Coronary artery (tissue), 2 donors: ENCODE measurements around the gene OLFML2A.

Experiments
- DNase-seq: peaks from one replicate; pipeline ENCODE4 v3.0.0-alpha.2; 2017; ENCODE audit warnings: low spot score
- H3K27ac ChIP-seq, 2 donors: fragments of 200-600 bp; sonication (generic); one replicate each; pipeline ENCODE4 v1.5.1; 2016 to 2019
- H3K4me3 ChIP-seq: fragments of 200-600 bp; sonication (generic); 2 replicates; pipeline ENCODE4 v1.5.1; 2016; ENCODE audit warnings: mild to moderate bottlenecking, moderate library complexity
- CTCF ChIP-seq: fragments of 200-600 bp; sonication (generic); IDR thresholded peaks from one replicate; pipeline ENCODE4 v1.5.1; 2019; ENCODE audit warnings: antibody characterized with exemption

OLFML2A gene

GRCh38 chr9:124766815-124767554 is 9.9 kb upstream of the OLFML2A start:
- no peak for TF ChIP-seq CTCF
- Histone ChIP-seq H3K27ac (no peak overlapping the region), H3K4me3 (no peak overlapping the region)
- DNase-seq = no peak

- Histone ChIP-seq H3K4me3 (no peak overlapping the region), H3K27ac (no peak overlapping the region)
- no peak for TF ChIP-seq CTCF
- DNase-seq = no peak
Measured at GRCh38 chr9:124767821-124768220, 9.1 kb upstream of the OLFML2A start.

- Histone ChIP-seq H3K4me3 (no peak overlapping the region), H3K27ac (no peak overlapping the region)
- no peak for DNase-seq
- no peak for TF ChIP-seq CTCF
Measured at GRCh38 chr9:124768334-124768733, 8.6 kb upstream of the OLFML2A start.

GRCh38 chr9:124768750-124769548 is 8.0 kb upstream of the OLFML2A start:
- DNase-seq = no peak

GRCh38 chr9:124769549-124770358 is 7.2 kb upstream of the OLFML2A start:
- peak overlapping the region; percentile 87 for H3K4me3 ChIP-seq
- no peak overlapping the region for H3K27ac ChIP-seq
- no peak for TF ChIP-seq CTCF
- DNase-seq = no peak

More at GRCh38 chr9:124768750-124769548, 8.0 kb upstream of the OLFML2A start:
- no peak overlapping the region for H3K27ac ChIP-seq
- peak overlapping the region; percentile 87 for H3K4me3 ChIP-seq
- TF ChIP-seq CTCF = no peak

GRCh38 chr9:124770359-124771020 is 6.4 kb upstream of the OLFML2A start:
- Histone ChIP-seq H3K4me3 (peak overlapping the region; percentile 87), H3K27ac (peak overlapping the region; percentile 26 to 64)
- no peak for DNase-seq
- no peak for TF ChIP-seq CTCF
